HCT116 (cell line): ENCODE data around the gene TP53AIP1. TPM values are rescaled to one million over a fixed set of nuclear protein-coding genes. Genes with fewer than 3 reads are reported as not detected.

Experiments
- ATAC-seq: fragments of 200-7000 bp; cut with Tn5 transposase; 2 replicates; pipeline ENCODE4 v1.9.1; 2020; ENCODE audit warnings: mild to moderate bottlenecking, moderate library complexity
- BruUV-seq: library from RNA; stranded (reverse); fragments of 400-500 nt; replicated peaks from 2 replicates; lab custom pipeline; 2021; lab: Mats Ljungman, UMichigan
- CTCF ChIA-PET: fragments of 300-600 bp; sonication (Branson Sonifier 250); formaldehyde crosslinking; loops from one replicate; lab custom pipeline; 2021; ENCODE audit warnings: antibody characterized with exemption; lab: Charles Lee
- POLR2A ChIA-PET: fragments of 300-600, 350-600 bp; sonication (Branson Sonifier 250); formaldehyde crosslinking; loops from one replicate; lab custom pipeline; 2021; ENCODE audit warnings: antibody characterized with exemption; lab: Charles Lee
- RAD21 ChIA-PET, 2 experiments: fragments of 300-600 bp; sonication (Branson Sonifier 250); formaldehyde crosslinking; loops; one replicate each; lab custom pipeline; 2023; ENCODE audit warnings: low total read pairs in 2 of 2; ENCODE audit not compliant: uncharacterized antibody in 2 of 2, unreplicated experiment in 2 of 2, low non-redundant PET in 1 of 2; lab: Charles Lee
- DNase-seq: peaks from one replicate; pipeline ENCODE4 v3.0.0-alpha.2; 2010; ENCODE audit warnings: low read depth, low spot score
- H2AFZ ChIP-seq: fragments of 200-600 bp; shearing (Covaris generic), sonication (generic); 2 replicates; pipeline ENCODE4 v1.6.1; 2017; ENCODE audit warnings: low read depth, mixed run types, mixed read lengths, antibody characterized with exemption, low read length; ENCODE audit not compliant: poor library complexity, severe bottlenecking
- H3K27ac ChIP-seq: 2 replicates; pipeline ENCODE4 v1.5.1; 2012; ENCODE audit warnings: low read depth, low read length
- H3K27me3 ChIP-seq: fragments of 200-600 bp; sonication (generic); 2 replicates; pipeline ENCODE4 v1.6.1; 2016; ENCODE audit warnings: mixed run types, low read length, mixed read lengths; ENCODE audit not compliant: insufficient read depth
- H3K36me3 ChIP-seq, 2 experiments: fragments of 200-500 bp in 1 of 2; fragments of 200-600 bp in 1 of 2; sonication (Bioruptor generic) in 1 of 2; sonication (generic) in 1 of 2; 2 replicates each; pipeline versions ENCODE4 v1.5.1 to v1.6.1; 2014 to 2016; ENCODE audit warnings: low read length in 2 of 2, inconsistent platforms in 1 of 2, mixed read lengths in 1 of 2, mixed run types in 1 of 2; ENCODE audit not compliant: insufficient read depth in 2 of 2, control insufficient read depth in 1 of 2
- H3K4me1 ChIP-seq, 2 experiments: fragments of 200-600 bp in 1 of 2; sonication (generic) in 1 of 2; 2 replicates each; pipeline versions ENCODE4 v1.5.1 to v1.6.1; 2012 to 2017; ENCODE audit warnings: low read length in 2 of 2, inconsistent platforms in 1 of 2, mild to moderate bottlenecking in 1 of 2, mixed read lengths in 1 of 2, mixed run types in 1 of 2, moderate library complexity in 1 of 2; ENCODE audit not compliant: insufficient read depth in 2 of 2, control insufficient read depth in 1 of 2
- H3K4me2 ChIP-seq: fragments of 200-600 bp; sonication (generic); 2 replicates; pipeline ENCODE4 v1.6.1; 2017; ENCODE audit warnings: mixed run types, low read length, mixed read lengths
- H3K4me3 ChIP-seq, 2 experiments: fragments of 200-600 bp in 1 of 2; sonication (generic) in 1 of 2; replicated peaks in 1 of 2; 2 replicates each; pipeline ENCODE4 v1.5.1; 2011 to 2016; ENCODE audit warnings: low read length in 2 of 2, control low read depth in 1 of 2, low read depth in 1 of 2, mild to moderate bottlenecking in 1 of 2, mixed read lengths in 1 of 2, mixed run types in 1 of 2
- H3K79me2 ChIP-seq: fragments of 200-600 bp; sonication (generic); 2 replicates; pipeline ENCODE4 v1.6.1; 2017; ENCODE audit warnings: mild to moderate bottlenecking, mixed run types, low read length, moderate library complexity, mixed read lengths; ENCODE audit not compliant: insufficient read depth
- H3K9ac ChIP-seq: fragments of 200-600 bp; sonication (generic); 2 replicates; pipeline ENCODE4 v1.6.1; 2016; ENCODE audit warnings: low read length, mixed read lengths
- H3K9me2 ChIP-seq: fragments of 200-600 bp; sonication (generic), shearing (Covaris generic); 2 replicates; pipeline ENCODE4 v1.6.1; 2017; ENCODE audit warnings: mixed run types, mild to moderate bottlenecking, moderate library complexity; ENCODE audit not compliant: insufficient read depth
- H3K9me3 ChIP-seq, 2 experiments: fragments of 200-500 bp in 1 of 2; fragments of 200-600 bp in 1 of 2; sonication (Bioruptor generic) in 1 of 2; sonication (generic) in 1 of 2; 2 replicates each; pipeline ENCODE4 v1.6.1; 2014 to 2017; ENCODE audit warnings: low read length in 2 of 2, mixed read lengths in 2 of 2, inconsistent platforms in 1 of 2, low read depth in 1 of 2, mild to moderate bottlenecking in 1 of 2, mixed run types in 1 of 2, moderate library complexity in 1 of 2; ENCODE audit not compliant: control insufficient read depth in 1 of 2, insufficient read depth in 1 of 2
- H4K20me1 ChIP-seq: fragments of 200-600 bp; sonication (generic), shearing (Covaris generic); 2 replicates; pipeline ENCODE4 v1.6.1; 2017; ENCODE audit warnings: mixed run types, mild to moderate bottlenecking, moderate library complexity; ENCODE audit not compliant: insufficient read depth
- CBX3 ChIP-seq: IDR thresholded peaks from 2 replicates; pipeline ENCODE4 v1.6.1; 2012; ENCODE audit warnings: low read depth
- EGR1 ChIP-seq: IDR thresholded peaks from 2 replicates; pipeline ENCODE4 v1.6.1; 2012; ENCODE audit warnings: low read depth
- EZH2phosphoT487 ChIP-seq: fragments of 200-600 bp; IDR thresholded peaks from 2 replicates; pipeline ENCODE4 v1.6.1; 2018; ENCODE audit warnings: antibody characterized with exemption, borderline replicate concordance
- FOSL1 ChIP-seq: IDR thresholded peaks from 2 replicates; pipeline ENCODE4 v1.6.1; 2012; ENCODE audit warnings: low read depth
- JUND ChIP-seq: IDR thresholded peaks from 2 replicates; pipeline ENCODE4 v1.6.1; 2012
- RAD21 ChIP-seq: IDR thresholded peaks from 2 replicates; pipeline ENCODE4 v1.6.1; 2012; ENCODE audit warnings: low read depth, mild to moderate bottlenecking
- YY1 ChIP-seq: IDR thresholded peaks from 2 replicates; pipeline ENCODE4 v1.6.1; 2011; ENCODE audit warnings: low read length, low read depth, moderate library complexity, mild to moderate bottlenecking; ENCODE audit not compliant: insufficient replicate concordance; ENCODE audit errors: extremely low read depth
- intact Hi-C: fragments of 100-400 bp; cut with micrococcal nuclease; formaldehyde crosslinking; loops from 2 replicates; pipeline ENCODE4 v1.10.0; 2022
- total RNA-seq: library from RNA; stranded (reverse); gene quantifications from one replicate; pipeline ENCODE4 v1.2.1, GENCODE V29; 2021; ENCODE audit not compliant: unreplicated experiment
- TF ChIP-seq, protein P1 (sequence below): IDR thresholded peaks from 2 replicates; pipeline ENCODE4 v1.6.1; 2012
- TF ChIP-seq, protein P2 (sequence below), 3 experiments: fragments of 200-600 bp in 1 of 3; sonication (generic) in 1 of 3; IDR thresholded peaks in 2 of 3; conservative IDR thresholded peaks in 1 of 3; 2 replicates each; pipeline ENCODE4 v1.5.1; 2012 to 2017; ENCODE audit warnings: low read depth in 2 of 3, low read length in 2 of 3, antibody characterized with exemption in 1 of 3, borderline replicate concordance in 1 of 3, control low read depth in 1 of 3, mild to moderate bottlenecking in 1 of 3, mixed read lengths in 1 of 3, mixed run types in 1 of 3, moderate library complexity in 1 of 3; ENCODE audit not compliant: insufficient read depth in 1 of 3
- TF ChIP-seq, protein P3 (sequence below): IDR thresholded peaks from 2 replicates; pipeline ENCODE4 v1.6.1; 2011; ENCODE audit warnings: mild to moderate bottlenecking, low read length, moderate library complexity; ENCODE audit not compliant: insufficient replicate concordance; ENCODE audit errors: extremely low read depth

The TP53AIP1 gene
- total RNA-seq, 1 experiment from 2014 or later: 0.15 TPM

DNA sequence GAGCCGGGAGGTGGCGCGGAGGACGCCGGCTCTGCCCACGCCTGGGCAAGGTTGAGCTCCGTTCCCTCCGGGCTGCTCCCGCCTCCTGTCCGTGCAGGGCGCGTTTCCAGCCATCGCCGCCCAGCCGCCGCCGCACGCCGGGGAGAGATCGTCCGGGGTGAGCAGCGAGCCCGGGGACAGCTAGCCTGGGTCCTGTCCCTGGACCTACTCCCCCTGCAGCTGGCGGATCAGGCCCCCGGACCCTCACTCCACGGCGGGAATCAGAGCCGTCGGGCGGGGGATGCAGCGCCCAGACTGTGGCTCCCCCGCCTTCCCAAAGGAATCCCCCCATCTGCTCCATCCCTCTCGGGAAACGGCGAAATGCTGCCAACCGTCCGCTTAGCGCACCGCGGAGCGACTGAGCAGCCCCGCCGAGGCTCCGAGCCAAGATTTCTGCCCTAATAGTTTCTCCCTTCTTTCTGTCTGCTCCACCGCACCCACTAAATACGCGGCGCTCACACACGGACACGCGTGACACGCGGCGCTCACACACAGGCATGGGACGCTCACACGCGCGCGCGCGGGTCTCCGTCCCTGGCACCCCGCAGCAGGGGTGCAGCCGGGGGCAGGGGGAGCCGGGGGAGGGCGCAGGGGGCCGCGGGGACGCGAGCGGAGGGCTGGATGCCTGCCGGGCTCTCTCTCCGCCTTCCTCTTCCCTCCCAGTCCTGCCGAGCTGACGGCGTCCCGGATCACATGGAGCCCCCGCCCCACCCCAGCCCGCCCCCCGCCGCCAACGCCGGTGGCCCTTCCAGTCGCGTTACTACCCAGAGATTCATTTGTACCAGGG is 51.9 kb downstream of the TP53AIP1 start, which contains the start of gene KCNJ5:
TSS of gene KCNJ5 (plus strand) at position 814 of the 826 bp plus-strand sequence. CDS start 19,918 bp downstream, outside the sequence.
- peak within 1 kb of the TSS; percentile 54 to 67 for H3K4me3 ChIP-seq
- H3K9me3 ChIP-seq: no peaks in the 10 kb centered on the region
- RAD21 ChIA-PET: interaction anchor here (0.6 to 1.4 kb wide), 4 partner anchors 15 to 66 kb away, joined by 3 read pairs; no protein-coding TSS in a partner anchor
- CTCF ChIA-PET: interaction anchor here (1.0 to 3.9 kb wide), 6 partner anchors 11 to 66 kb away, joined by 3 to 22 read pairs (median 4); no protein-coding TSS in a partner anchor
- no peaks in the 10 kb centered on the region for H3K9me2 ChIP-seq
- intact Hi-C loops: no loop called here
- no peak for DNase-seq
- ATAC-seq: peak; percentile 67
- no TSS peak for BruUV-seq
- no peaks in the 10 kb centered on the region for H3K36me3 ChIP-seq
- no peaks in the 10 kb centered on the region for H3K27me3 ChIP-seq
- peaks cover 9 to 18% of the 10 kb centered on the region in 2 experiments; a peak in 3 of 4 replicates for H3K4me1 ChIP-seq
- POLR2A ChIA-PET: interaction anchor here (0.7 kb wide), 1 partner anchor 66 kb away, joined by 3 read pairs; no protein-coding TSS in a partner anchor
- TF ChIP-seq EZH2phosphoT487: no peak
- TF ChIP-seq, protein P1, sequence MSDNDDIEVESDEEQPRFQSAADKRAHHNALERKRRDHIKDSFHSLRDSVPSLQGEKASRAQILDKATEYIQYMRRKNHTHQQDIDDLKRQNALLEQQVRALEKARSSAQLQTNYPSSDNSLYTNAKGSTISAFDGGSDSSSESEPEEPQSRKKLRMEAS: peak; percentile 13; the same call in 1 of the 2 replicates
- H3K9ac ChIP-seq: peak within 1 kb of the TSS; percentile 44; the same call in 1 of the 2 replicates
- H4K20me1 ChIP-seq: no peaks in the 10 kb centered on the region
- H3K79me2 ChIP-seq: no peaks in the 10 kb centered on the region
- H3K4me2 ChIP-seq: peak within 1 kb of the TSS; percentile 97
- peak within 1 kb of the TSS; percentile 67 for H2AFZ ChIP-seq
- H3K27ac ChIP-seq: no peak within 1 kb of the TSS; the same call in 1 of the 2 replicates

DNA sequence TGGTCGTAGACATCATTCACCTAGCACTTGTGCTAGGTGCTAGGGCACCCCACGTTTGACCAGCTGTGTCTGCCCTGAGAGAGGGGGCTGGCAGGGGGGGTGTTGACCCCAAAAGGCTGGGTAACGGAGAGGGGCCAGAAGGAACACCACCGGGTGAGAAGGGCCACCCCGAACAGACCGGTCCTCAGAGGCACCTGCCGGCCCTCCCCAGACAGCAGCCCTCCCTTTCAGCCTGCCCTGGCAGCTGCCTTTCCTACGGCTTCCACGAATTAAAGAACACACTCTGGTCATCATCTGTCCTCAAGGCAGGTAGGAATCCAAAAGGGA is 52.5 kb downstream of the TP53AIP1 start:
- ATAC-seq: no peak
- intact Hi-C loops: no loop called here
- TF ChIP-seq JUND (no peak), CBX3 (no peak), FOSL1 (no peak), EGR1 (no peak), YY1 (no peak), RAD21 (no peak)
- TF ChIP-seq, protein P2, sequence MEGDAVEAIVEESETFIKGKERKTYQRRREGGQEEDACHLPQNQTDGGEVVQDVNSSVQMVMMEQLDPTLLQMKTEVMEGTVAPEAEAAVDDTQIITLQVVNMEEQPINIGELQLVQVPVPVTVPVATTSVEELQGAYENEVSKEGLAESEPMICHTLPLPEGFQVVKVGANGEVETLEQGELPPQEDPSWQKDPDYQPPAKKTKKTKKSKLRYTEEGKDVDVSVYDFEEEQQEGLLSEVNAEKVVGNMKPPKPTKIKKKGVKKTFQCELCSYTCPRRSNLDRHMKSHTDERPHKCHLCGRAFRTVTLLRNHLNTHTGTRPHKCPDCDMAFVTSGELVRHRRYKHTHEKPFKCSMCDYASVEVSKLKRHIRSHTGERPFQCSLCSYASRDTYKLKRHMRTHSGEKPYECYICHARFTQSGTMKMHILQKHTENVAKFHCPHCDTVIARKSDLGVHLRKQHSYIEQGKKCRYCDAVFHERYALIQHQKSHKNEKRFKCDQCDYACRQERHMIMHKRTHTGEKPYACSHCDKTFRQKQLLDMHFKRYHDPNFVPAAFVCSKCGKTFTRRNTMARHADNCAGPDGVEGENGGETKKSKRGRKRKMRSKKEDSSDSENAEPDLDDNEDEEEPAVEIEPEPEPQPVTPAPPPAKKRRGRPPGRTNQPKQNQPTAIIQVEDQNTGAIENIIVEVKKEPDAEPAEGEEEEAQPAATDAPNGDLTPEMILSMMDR (IDR thresholded peaks at IDR 0.05 in 2 of 3, conservative IDR thresholded peaks at IDR 0.05 in 1 of 3; ENCODE audit: borderline replicate concordance in 1 of 3, insufficient read depth in 1 of 3, low read depth in 2 of 3, low read length in 2 of 3): no peak
- TF ChIP-seq, protein P3, sequence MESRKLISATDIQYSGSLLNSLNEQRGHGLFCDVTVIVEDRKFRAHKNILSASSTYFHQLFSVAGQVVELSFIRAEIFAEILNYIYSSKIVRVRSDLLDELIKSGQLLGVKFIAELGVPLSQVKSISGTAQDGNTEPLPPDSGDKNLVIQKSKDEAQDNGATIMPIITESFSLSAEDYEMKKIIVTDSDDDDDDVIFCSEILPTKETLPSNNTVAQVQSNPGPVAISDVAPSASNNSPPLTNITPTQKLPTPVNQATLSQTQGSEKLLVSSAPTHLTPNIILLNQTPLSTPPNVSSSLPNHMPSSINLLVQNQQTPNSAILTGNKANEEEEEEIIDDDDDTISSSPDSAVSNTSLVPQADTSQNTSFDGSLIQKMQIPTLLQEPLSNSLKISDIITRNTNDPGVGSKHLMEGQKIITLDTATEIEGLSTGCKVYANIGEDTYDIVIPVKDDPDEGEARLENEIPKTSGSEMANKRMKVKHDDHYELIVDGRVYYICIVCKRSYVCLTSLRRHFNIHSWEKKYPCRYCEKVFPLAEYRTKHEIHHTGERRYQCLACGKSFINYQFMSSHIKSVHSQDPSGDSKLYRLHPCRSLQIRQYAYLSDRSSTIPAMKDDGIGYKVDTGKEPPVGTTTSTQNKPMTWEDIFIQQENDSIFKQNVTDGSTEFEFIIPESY: no peak
- TF ChIP-seq, all 23 proteins: peak for 0
- DNase-seq: no peak
- Histone ChIP-seq H3K9me2 (no peaks in the 10 kb centered on the region), H3K4me2 (peak overlapping the region; percentile 97), H2AFZ (peak overlapping the region; percentile 67), H3K4me1 (peaks cover 9 to 18% of the 10 kb centered on the region in 2 experiments; a peak in 3 of 4 replicates), H3K79me2 (no peaks in the 10 kb centered on the region), H3K9ac (0 out of 2 replicates have a peak overlapping the region, but pooled peaks have one; percentile 44), H3K36me3 (no peaks in the 10 kb centered on the region), H3K9me3 (no peaks in the 10 kb centered on the region), H3K4me3 (peak overlapping the region; percentile 54 to 67), H4K20me1 (no peaks in the 10 kb centered on the region), H3K27me3 (no peaks in the 10 kb centered on the region), H3K27ac (no peak overlapping the region; the same call in 1 of the 2 replicates)
- ChIA-PET CTCF (interaction anchor here (1.0 to 3.9 kb wide), 5 partner anchors 11 to 67 kb away, joined by 3 to 22 read pairs (median 5); no protein-coding TSS in a partner anchor), POLR2A (interaction anchor here (0.7 kb wide), 1 partner anchor 66 kb away, joined by 3 read pairs; no protein-coding TSS in a partner anchor), RAD21 (interaction anchor here (1.0 to 1.4 kb wide), 3 partner anchors 18 to 66 kb away, joined by 3 read pairs; no protein-coding TSS in a partner anchor)
- BruUV-seq: no TSS peak
